Muscle layer of colon (tissue), 2 donors: ENCODE results near the gene PTGES2.

ENCODE experiments used
- H3K27ac ChIP-seq: one replicate; pipeline ENCODE4 v1.7.0; 2013; ENCODE audit warnings: low read depth, mild to moderate bottlenecking, low read length, moderate library complexity
- H3K27me3 ChIP-seq, 2 donors: one replicate each; pipeline ENCODE4 v1.7.0; 2013; ENCODE audit warnings: low read length in 2 of 2, mild to moderate bottlenecking in 2 of 2; ENCODE audit not compliant: insufficient read depth in 2 of 2, control insufficient read depth in 1 of 2
- H3K36me3 ChIP-seq: one replicate; pipeline ENCODE4 v1.7.0; 2013; ENCODE audit warnings: mild to moderate bottlenecking, low read length; ENCODE audit not compliant: insufficient read depth
- H3K4me1 ChIP-seq: one replicate; pipeline ENCODE4 v1.7.0; 2013; ENCODE audit warnings: mild to moderate bottlenecking, low read length; ENCODE audit not compliant: insufficient read depth
- H3K4me3 ChIP-seq, 2 donors: one replicate each; pipeline ENCODE4 v1.7.0; 2013; ENCODE audit warnings: low read length in 2 of 2, low read depth in 1 of 2, mild to moderate bottlenecking in 1 of 2, moderate library complexity in 1 of 2
- H3K9ac ChIP-seq: one replicate; pipeline ENCODE4 v1.7.0; 2013; ENCODE audit warnings: low read length
- H3K9me3 ChIP-seq: one replicate; pipeline ENCODE4 v1.7.0; 2013; ENCODE audit warnings: mild to moderate bottlenecking, low read length
- donor health status: abdominal sarcoma.
- donor health status: Adenocarcinoma of cecum.

The PTGES2 gene

DNA sequence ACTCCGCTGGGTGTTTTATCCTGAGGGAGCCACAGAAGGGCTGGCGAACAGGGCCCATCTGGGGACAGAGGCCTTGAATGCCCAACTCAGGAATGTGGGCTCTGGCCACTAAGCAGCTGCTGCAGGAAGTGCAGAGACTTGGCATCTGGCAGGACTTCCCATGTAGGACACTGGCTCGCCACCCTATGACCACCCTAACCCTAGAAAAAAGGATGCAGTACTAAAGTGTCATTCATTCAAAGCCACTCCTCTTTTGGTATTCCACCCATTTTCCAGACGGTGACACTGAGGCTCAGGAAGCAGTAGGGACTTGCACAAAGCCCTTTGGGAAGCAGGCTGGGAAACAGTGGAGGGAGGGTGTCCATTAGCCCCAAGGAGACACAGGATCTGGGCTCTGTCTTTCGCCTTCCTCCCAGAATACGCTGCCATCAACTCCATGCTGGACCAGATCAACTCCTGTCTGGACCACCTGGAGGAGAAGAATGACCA lies 35.5 kb upstream of the PTGES2 start:
- Histone ChIP-seq H3K27me3 (no peaks in the 10 kb centered on the region), H3K9ac (no peak overlapping the region), H3K4me1 (peaks cover 8% of the 10 kb centered on the region), H3K9me3 (no peaks in the 10 kb centered on the region), H3K4me3 (no peak overlapping the region), H3K36me3 (peaks cover 46% of the 10 kb centered on the region), H3K27ac (no peak overlapping the region)

DNA sequence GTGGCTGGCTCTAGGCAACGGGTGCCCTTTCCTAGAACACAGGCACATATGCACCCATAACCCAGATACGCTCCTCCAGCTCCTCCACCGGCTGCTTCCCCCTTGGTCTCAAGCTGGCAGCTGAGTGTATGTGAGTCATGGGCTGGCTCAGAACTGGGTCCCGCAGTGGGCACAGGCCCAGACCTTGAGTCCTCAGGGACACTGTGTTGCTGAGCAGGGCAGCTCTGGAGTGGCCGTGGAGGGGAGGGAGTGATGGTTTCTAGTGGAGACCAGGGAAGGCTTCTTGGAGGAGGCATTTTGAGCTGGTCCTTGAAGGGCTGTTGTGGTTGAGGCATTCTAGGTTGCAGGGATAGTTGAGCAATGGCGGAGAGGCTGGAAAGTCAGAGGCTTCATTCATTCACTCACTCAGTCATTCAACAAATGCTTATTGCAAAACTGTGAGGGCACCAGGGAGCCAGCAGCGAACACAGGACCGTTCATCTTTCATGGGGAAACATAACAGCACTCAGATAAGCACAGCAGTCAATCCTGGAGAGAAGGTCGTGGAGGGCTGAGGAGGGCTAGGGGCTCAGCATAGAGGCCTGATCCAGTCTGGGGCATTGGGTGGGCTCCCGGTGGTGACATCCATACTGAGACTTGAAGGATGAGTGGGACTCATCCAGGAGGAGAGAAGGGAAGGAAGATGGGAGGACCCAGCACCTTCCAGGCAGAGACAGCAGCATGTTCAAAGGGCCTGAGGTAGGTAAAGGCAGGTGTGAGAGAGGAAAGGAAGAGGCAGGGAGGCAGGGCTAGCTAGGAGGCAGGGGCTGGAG lies 34.9 kb upstream of the PTGES2 start:
- H3K36me3 ChIP-seq: peaks cover 39% of the 10 kb centered on the region
- no peaks in the 10 kb centered on the region for H3K9me3 ChIP-seq
- peaks cover 8% of the 10 kb centered on the region for H3K4me1 ChIP-seq
- H3K27ac ChIP-seq: no peak overlapping the region
- H3K4me3 ChIP-seq: no peak overlapping the region
- no peaks in the 10 kb centered on the region for H3K27me3 ChIP-seq
- H3K9ac ChIP-seq: no peak overlapping the region

DNA sequence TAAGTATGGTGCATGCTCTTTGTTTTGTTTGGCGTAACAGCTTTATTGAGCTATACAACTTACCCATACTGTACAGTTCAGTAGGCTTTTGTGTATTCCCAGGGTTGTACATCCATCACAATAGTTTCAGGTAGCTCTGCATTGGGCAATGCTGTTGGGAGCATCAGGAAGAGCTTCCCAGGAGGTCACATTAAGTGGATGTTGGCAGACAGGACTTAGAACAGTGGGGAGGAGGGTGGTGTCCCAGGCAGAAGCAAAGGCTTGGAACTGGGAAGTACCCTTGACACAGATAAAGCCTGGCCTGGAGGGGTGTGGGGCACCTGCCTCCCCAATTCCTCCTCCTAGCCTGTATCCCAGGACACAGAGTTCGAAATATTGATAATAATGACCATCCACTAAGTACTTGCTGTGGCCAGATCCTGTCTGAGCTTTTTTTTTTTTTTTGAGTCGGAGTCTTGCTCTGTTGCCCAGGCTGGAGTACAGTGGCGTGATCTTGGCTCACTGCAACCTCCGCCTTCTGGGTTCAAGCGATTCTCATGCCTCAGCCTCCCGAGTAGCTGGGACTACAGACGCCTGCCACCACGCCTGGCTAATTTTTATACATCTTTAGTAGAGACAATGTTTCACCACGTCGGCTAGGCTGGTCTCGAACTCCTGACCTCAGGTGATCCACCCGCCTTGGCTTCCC lies 33.8 kb upstream of the PTGES2 start:
- Histone ChIP-seq H3K4me3 (peak overlapping the region in 1 of 2 donors; percentile 80), H3K36me3 (peaks cover 29% of the 10 kb centered on the region), H3K9me3 (no peaks in the 10 kb centered on the region), H3K9ac (peak overlapping the region; percentile 51), H3K27me3 (no peaks in the 10 kb centered on the region), H3K27ac (no peak overlapping the region), H3K4me1 (peaks cover 8% of the 10 kb centered on the region)

DNA sequence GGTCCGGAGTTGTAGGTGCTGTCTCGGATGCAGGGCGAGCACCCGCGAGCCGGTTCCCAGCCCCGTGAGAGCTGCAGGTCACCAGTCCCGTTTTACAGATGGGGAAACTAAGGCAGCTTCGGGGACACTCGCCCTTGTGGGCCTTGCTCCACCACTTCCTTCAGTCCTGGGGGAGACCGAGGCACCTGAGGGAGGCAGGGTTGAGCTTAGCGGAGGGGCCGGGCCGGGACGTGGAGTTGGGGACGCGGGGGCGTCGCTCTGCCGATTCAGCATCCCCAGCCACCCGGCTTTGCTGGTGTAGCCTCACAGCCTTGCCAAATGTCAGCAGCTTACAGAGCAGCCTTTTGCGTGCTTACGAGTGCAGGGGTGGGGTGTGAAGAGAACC lies 33.1 kb upstream of the PTGES2 start:
- Histone ChIP-seq H3K4me3 (peak overlapping the region; percentile 66 to 80), H3K9me3 (no peaks in the 10 kb centered on the region), H3K36me3 (peaks cover 28% of the 10 kb centered on the region), H3K4me1 (peaks cover 8% of the 10 kb centered on the region), H3K27ac (peak overlapping the region; percentile 61), H3K27me3 (no peaks in the 10 kb centered on the region), H3K9ac (peak overlapping the region; percentile 51)

DNA sequence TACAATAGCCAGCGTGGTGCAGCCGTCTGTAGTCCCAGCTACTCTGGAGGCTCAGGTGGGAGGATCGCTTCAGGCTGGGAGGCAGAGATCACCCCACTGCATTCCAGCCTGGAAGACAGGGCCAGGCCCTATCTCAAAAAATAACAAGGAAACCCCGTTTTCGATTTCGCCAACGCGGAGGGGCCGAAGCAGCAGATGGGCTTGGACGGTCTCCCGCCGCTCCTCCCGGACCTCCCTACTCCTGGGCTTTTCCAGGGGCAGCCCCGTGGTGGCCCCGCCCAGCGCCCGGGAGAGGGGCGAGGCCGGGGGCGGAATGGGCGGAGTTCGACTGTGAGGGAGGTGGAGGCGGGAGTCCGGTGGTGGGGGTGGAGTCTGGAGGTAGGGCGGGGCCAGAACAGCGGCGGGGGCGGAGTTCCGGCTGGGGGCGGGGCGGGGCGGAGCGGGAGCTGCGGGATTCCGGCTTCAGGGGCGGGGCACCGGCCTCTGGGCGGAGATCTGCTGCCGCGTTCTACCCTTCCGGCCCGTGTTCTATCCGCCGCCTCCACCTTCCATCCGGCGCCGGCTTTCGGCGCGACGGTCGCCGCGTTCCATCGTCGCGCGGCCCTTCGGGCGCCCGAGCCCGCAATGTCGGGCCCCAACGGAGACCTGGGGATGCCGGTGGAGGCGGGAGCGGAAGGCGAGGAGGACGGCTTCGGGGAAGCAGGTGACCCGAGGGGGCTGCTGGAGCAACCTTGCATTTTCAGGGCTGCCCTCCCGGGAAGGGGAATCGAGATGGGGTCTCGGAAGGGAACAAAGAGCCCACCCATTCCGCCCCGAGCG lies 32.5 kb upstream of the PTGES2 start, which contains the start of gene BBLN:
Gene BBLN, plus strand, starts transcription at position 482 of the 819 bp plus-strand sequence. Its CDS starts 143 bp downstream, at position 625.
- Histone ChIP-seq H3K36me3 (peaks cover 28% of the 10 kb centered on the region), H3K4me3 (peak within 1 kb of the TSS; percentile 66 to 80), H3K27me3 (no peaks in the 10 kb centered on the region), H3K9me3 (no peaks in the 10 kb centered on the region), H3K27ac (peak within 1 kb of the TSS; percentile 64), H3K9ac (peak within 1 kb of the TSS; percentile 53), H3K4me1 (peaks cover 8% of the 10 kb centered on the region)

DNA sequence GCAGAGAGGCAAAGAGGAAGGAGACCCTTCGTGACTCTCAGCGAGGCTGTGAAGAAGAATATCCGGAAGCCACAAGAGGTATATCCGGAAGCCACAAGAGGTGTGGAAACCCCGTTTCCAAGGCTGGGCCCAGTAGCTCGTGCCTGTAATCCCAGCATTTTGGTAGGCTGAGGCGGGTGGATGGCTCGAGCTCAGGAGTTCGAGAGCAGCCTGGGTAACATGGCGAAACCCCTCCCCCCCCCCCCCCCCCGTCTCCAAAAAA lies 31.9 kb upstream of the PTGES2 start:
- Histone ChIP-seq H3K4me3 (peak overlapping the region; percentile 55 to 68), H3K36me3 (peaks cover 25% of the 10 kb centered on the region), H3K9ac (peak overlapping the region; percentile 53), H3K9me3 (no peaks in the 10 kb centered on the region), H3K27ac (peak overlapping the region; percentile 64), H3K27me3 (no peaks in the 10 kb centered on the region), H3K4me1 (peaks cover 8% of the 10 kb centered on the region)

DNA sequence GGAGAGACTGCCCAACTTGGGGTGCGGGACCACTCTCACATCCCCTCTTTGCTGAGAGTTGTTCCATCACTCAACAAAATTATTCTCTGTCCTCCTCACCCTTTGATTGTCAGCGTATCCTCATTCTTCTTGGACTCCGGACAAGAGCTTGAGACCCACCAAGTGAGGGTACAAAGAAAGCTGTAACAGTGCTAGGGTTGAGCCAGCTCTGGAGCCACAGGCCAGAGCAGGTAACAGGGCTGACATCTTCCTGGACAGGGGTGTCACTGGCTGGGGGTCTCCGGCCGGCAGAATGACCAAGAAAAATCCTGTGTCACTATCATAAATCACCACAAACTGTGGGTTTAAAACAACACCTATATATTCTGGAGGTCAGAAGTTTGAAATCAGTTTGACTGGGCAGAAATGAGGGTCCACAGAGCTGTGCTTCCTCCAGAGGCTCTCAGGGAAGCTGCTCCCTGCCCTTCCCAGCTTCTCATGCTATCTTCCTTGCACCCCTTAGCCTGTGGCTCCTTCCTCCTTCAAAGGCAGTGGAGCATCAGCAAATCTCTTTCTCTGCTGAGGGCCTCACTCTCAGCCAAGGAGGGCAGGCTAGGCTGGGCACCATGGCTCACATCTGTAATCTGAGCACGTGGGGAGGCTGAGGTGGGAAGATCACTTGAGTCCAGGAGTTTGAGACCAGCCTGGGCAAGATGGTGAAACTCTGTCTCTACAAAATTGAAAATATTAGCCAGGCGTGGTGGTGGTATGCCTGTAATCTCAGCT lies 28.4 kb upstream of the PTGES2 start:
- no peaks in the 10 kb centered on the region for H3K36me3 ChIP-seq
- peaks cover 4% of the 10 kb centered on the region for H3K4me1 ChIP-seq
- H3K9me3 ChIP-seq: no peaks in the 10 kb centered on the region
- no peak overlapping the region for H3K27ac ChIP-seq
- H3K27me3 ChIP-seq: no peaks in the 10 kb centered on the region
- no peak overlapping the region for H3K4me3 ChIP-seq
- no peak overlapping the region for H3K9ac ChIP-seq

DNA sequence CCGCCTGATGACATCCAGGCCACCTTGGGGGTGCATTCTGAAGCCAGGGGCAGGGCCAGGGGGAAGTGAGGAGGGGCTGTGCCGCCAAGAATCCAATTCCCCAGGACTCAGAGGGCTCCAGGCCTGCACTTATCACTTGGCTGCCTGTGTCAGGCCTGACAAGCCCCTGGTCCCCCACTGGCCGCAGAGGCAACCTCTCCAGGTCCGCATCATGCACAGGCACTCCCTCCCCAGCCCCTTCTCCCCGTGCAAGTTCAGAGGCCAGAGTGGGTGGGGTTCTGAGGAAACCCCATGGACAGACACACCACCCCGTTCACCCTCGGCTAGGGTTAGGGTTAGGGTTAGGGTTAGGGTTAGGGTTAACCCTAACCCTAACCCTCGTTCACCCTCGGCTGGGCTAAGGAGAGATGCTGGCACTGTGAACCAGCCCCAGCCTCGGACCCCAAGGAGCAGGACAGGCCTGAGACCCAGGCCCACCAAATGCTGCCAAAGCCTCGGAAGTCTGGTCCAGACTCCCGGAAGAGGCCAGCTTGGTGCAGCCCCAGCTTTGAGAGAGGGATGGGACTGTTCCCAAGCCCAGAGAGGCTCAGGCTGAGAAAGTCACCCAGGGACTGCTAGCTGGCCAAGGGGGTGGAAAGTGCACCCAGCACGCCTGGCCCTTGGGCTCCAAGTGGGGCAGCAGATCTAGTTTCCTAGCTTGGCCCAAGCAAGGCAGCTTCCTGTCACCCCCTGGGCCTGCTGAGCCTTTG lies 26.6 kb upstream of the PTGES2 start:
- H3K27ac ChIP-seq: no peak overlapping the region
- H3K4me1 ChIP-seq: no peaks in the 10 kb centered on the region
- H3K9ac ChIP-seq: no peak overlapping the region
- H3K27me3 ChIP-seq: no peaks in the 10 kb centered on the region
- H3K9me3 ChIP-seq: no peaks in the 10 kb centered on the region
- no peak overlapping the region for H3K4me3 ChIP-seq
- no peaks in the 10 kb centered on the region for H3K36me3 ChIP-seq

DNA sequence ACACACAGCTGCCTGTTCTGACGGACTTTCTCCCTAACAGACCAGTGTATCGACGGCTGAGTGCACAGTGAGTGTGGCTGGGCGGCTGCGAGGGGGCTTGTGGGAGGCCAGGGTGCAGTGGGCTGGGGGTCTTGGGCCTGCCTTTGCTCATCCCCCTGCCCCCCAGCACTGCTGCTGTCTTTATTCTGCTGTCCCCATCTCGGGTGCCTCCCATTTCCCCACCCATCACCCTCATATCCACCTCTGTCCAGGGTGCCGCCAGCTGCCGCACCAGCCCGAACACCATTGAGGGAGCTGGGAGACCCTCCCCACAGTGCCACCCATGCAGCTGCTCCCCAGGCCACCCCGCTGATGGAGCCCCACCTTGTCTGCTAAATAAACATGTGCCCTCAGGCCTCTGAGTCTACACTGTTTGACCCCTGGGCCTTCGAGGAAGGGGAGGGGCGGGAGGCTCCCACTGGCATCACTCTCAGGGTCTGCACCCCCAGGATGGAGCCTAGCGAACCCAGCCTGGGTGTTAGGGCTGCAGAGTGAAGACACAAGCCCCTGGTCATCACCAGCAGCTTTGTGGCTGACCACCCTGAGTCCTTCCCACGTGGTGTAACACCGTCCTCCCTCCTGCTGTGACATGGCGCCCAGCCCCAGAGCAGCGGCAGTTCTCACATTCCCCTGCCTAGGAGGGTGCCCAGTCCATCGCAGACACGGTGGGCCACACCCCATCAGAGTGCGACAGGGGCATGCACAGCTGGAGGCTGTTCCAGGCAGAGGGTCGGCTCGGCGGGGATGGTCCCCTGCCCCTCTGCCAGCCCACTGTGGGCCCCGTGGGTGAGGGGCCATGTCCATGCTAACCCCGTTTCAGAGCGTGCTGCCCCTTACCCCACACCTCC lies 25.8 kb upstream of the PTGES2 start:
- Histone ChIP-seq H3K4me1 (peaks cover 4% of the 10 kb centered on the region), H3K9me3 (no peaks in the 10 kb centered on the region), H3K27me3 (no peaks in the 10 kb centered on the region), H3K27ac (no peak overlapping the region), H3K9ac (no peak overlapping the region), H3K4me3 (no peak overlapping the region), H3K36me3 (no peaks in the 10 kb centered on the region)
